ENCODE measurements around the gene TSKS. TPM values are rescaled to one million over a fixed set of nuclear protein-coding genes. Genes with fewer than 3 reads are reported as not detected.
A peak's percentile ranks its signal among the peaks of the same experiment; 100 is the strongest.

TSKS gene
- total RNA-seq, 1 experiment from 2014 or later = 0.28 TPM

GRCh38 chr19:49690656-49691242 lies 72.4 kb downstream of the TSKS start, which contains the start of gene CPT1C:
CPT1C (plus strand) TSS chr19:49691116; CDS start chr19:49692253, 1,137 bp downstream.
- H3K4me1 ChIP-seq (ENCODE audit: insufficient read depth, low read length) = peaks cover 10% of the 10 kb centered on the region; the same call in 1 of the 2 replicates
- Mint-ChIP-seq H3K27ac (peak within 1 kb of the TSS; percentile 92 to 97 (median 97)), H3K4me3 (peak within 1 kb of the TSS; percentile 83 to 98), H3K9me3 (peaks cover 0 to 3% of the 10 kb centered on the region in 2 experiments; a peak in 1 of 5 replicates), H3K4me1 (peaks cover 22 to 45% of the 10 kb centered on the region in 2 experiments), H3K27me3 (ENCODE audit: low read depth) (no peaks in the 10 kb centered on the region; the same call in 1 of the 2 replicates), H3K36me3 (ENCODE audit: insufficient read depth in 1 of 3, low read depth in 3 of 3) (peaks cover 22 to 47% (median 40%) of the 10 kb centered on the region in 3 experiments; a peak in 6 of 7 replicates)
- H3K23me2 ChIP-seq (ENCODE audit: insufficient read length, low read depth, low read length, poor library complexity, severe bottlenecking) = peaks cover 19% of the 10 kb centered on the region
- peak; percentile 93 for DNase-seq
- no peak within 1 kb of the TSS for H3K27ac ChIP-seq (ENCODE audit: insufficient read length, low read depth, low read length)
- H2BK5ac ChIP-seq (ENCODE audit: insufficient read length, low read length) = no peak within 1 kb of the TSS
- H2BK20ac ChIP-seq (ENCODE audit: low read depth, low read length, poor library complexity, severe bottlenecking) = no peak within 1 kb of the TSS
- no peak within 1 kb of the TSS for H4K5ac ChIP-seq (ENCODE audit: insufficient read length, low read depth, low read length)
- H3K18ac ChIP-seq (ENCODE audit: insufficient read length, low read depth, low read length) = peak within 1 kb of the TSS; percentile 87
- no peak within 1 kb of the TSS for H2BK120ac ChIP-seq (ENCODE audit: low read depth, low read length, poor library complexity, severe bottlenecking)
- no peaks in the 10 kb centered on the region for H3K9me3 ChIP-seq (ENCODE audit: control insufficient read depth, low read depth, low read length)
- H3K23ac ChIP-seq (ENCODE audit: insufficient read length, low read depth, low read length) = no peak within 1 kb of the TSS
- H2AK5ac ChIP-seq (ENCODE audit: insufficient read length, low read length) = no peak within 1 kb of the TSS
- no peak within 1 kb of the TSS for H4K91ac ChIP-seq (ENCODE audit: insufficient read length, low read depth, low read length)
- H3K14ac ChIP-seq (ENCODE audit: insufficient read depth, low read length) = peak within 1 kb of the TSS; percentile 89
- no peak within 1 kb of the TSS for H3T11ph ChIP-seq (ENCODE audit: low read length)
- H3K4me2 ChIP-seq (ENCODE audit: insufficient read depth, insufficient read length, low read length) = peak within 1 kb of the TSS; percentile 98
- H3K27me3 ChIP-seq (ENCODE audit: insufficient read depth, low read length) = no peaks in the 10 kb centered on the region
- no peaks in the 10 kb centered on the region for H4K20me1 ChIP-seq (ENCODE audit: control insufficient read depth, insufficient read depth, insufficient read length)
- WGBS (ENCODE audit: extremely low coverage, insufficient read length, low lambda C conversion rate) = no CpG with 5 or more reads among the region's 38 CpGs
- TF ChIP-seq CTCF (conservative IDR thresholded peaks at IDR 0.05) = no peak
- H3K79me1 ChIP-seq (ENCODE audit: insufficient read depth, low read depth, low read length, poor library complexity, severe bottlenecking) = no peaks in the 10 kb centered on the region
- no peak within 1 kb of the TSS for H4K8ac ChIP-seq (replicated peaks; ENCODE audit: insufficient read length, low read depth, low read length)
- no peak within 1 kb of the TSS for H2BK15ac ChIP-seq (ENCODE audit: low read depth, low read length)
- no peaks in the 10 kb centered on the region for H3K79me2 ChIP-seq (ENCODE audit: insufficient read depth, low read length)
- no peak within 1 kb of the TSS for H2BK12ac ChIP-seq (ENCODE audit: insufficient read length, low read depth, low read length)
- no peak within 1 kb of the TSS for H3K56ac ChIP-seq (ENCODE audit: insufficient read length, low read depth, low read length)
- peak within 1 kb of the TSS; percentile 83 for H3K9ac ChIP-seq (ENCODE audit: extremely low read depth, insufficient read length, low read length)
- H2AFZ ChIP-seq (ENCODE audit: low read length) = peak within 1 kb of the TSS; percentile 56
- H3K4ac ChIP-seq (ENCODE audit: low read depth, low read length) = no peak within 1 kb of the TSS

Data from H9 (cell line).